Measurements from ENCODE around the gene ANKMY2. TPM values are rescaled to one million over a fixed set of nuclear protein-coding genes. Genes with fewer than 3 reads are reported as not detected.
A peak's percentile ranks its signal among the peaks of the same experiment; 100 is the strongest.
"Not testable (repeated sequence)": the region's sequence is repeated elsewhere in the genome, so short reads cannot be mapped to it uniquely, and the experiment has no call there.

The ANKMY2 gene
- total RNA-seq, 1 donor from 2014 or later, result 8.7 TPM

DNA sequence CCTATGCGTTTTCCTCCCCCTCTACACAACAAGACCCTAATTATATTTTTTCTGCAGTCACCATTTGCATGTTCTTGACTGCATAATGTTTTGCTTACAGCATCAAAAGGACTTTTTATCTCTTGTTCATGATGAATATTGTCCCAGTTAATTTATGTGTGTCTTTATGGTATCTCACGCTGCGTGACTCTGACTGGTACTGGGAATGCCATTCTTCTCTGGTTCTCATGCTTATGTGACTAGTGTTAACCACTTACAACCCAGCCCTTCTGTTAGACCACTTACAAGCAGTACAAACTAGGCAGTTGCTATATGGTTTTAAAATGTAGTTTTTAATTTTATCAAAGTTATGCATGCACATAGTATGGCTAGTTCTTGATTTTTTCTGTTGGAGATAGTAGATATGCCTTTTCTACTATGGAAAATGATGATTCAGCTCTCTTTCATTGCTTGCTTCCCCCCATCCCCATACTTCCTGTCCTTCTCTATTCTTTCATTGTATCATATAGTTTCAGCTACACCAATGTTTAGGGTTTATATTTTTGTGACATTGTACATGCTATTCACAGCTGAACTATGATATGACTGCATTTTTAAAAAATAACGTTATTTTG is 25.3 kb upstream of the ANKMY2 start:
- DNase-seq (ENCODE audit: low spot score), result no peak
- peaks cover 6% of the 10 kb centered on the region for H3K9me3 Mint-ChIP-seq
- no peak overlapping the region for H3K27ac Mint-ChIP-seq
- no peaks in the 10 kb centered on the region for H3K27me3 Mint-ChIP-seq (ENCODE audit: low read depth)
- peaks cover 18% of the 10 kb centered on the region for H3K4me1 Mint-ChIP-seq (ENCODE audit: low read depth)
- H3K4me3 Mint-ChIP-seq (ENCODE audit: low read depth), result no peak overlapping the region
- intact Hi-C loops (cut with micrococcal nuclease), result no loop called here
- H3K36me3 Mint-ChIP-seq (ENCODE audit: low read depth), result peaks cover 72% of the 10 kb centered on the region

DNA sequence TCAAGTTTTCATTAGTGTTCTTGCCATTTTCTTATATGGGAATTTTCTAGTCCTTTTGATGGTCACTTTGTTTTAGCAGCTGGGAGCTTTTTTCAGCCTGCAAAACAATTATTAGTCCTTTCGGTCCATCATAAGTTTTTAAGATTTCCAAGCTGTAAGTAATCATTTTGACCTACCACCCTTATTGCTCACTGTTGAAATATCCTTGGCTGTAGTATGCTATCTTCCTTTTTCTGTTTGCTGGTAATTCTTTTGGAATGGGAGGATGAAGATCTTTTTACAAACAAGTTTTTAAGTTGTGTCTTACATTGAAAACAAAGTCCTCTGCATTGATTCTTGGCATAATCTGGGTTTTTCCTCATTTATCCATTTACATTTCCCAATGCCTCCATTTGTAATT is 24.5 kb upstream of the ANKMY2 start:
- no peak for DNase-seq (ENCODE audit: low spot score)
- no peaks in the 10 kb centered on the region for H3K27me3 Mint-ChIP-seq (ENCODE audit: low read depth)
- peaks cover 20% of the 10 kb centered on the region for H3K4me1 Mint-ChIP-seq (ENCODE audit: low read depth)
- intact Hi-C loops (cut with micrococcal nuclease), result no loop called here
- H3K9me3 Mint-ChIP-seq, result peaks cover 6% of the 10 kb centered on the region
- no peak overlapping the region for H3K4me3 Mint-ChIP-seq (ENCODE audit: low read depth)
- no peak overlapping the region for H3K27ac Mint-ChIP-seq
- H3K36me3 Mint-ChIP-seq (ENCODE audit: low read depth), result peaks cover 71% of the 10 kb centered on the region

GRCh38 chr7:16669581-16669980 is 24.0 kb upstream of the ANKMY2 start:
- H3K9me3 Mint-ChIP-seq, result peaks cover 6% of the 10 kb centered on the region
- intact Hi-C loops (cut with micrococcal nuclease), result no loop called here

GRCh38 chr7:16668978-16669377 is 23.4 kb upstream of the ANKMY2 start:
- Mint-ChIP-seq H3K9me3 (peaks cover 6% of the 10 kb centered on the region), H3K27me3 (ENCODE audit: low read depth) (no peaks in the 10 kb centered on the region), H3K4me3 (ENCODE audit: low read depth) (no peak overlapping the region), H3K36me3 (ENCODE audit: low read depth) (peaks cover 75% of the 10 kb centered on the region), H3K4me1 (ENCODE audit: low read depth) (peaks cover 20% of the 10 kb centered on the region), H3K27ac (no peak overlapping the region)
- no peak for DNase-seq (ENCODE audit: low spot score)
- intact Hi-C loops (cut with micrococcal nuclease), result no loop called here

More at GRCh38 chr7:16669581-16669980, 24.0 kb upstream of the ANKMY2 start:
- Mint-ChIP-seq H3K27me3 (ENCODE audit: low read depth) (no peaks in the 10 kb centered on the region), H3K27ac (no peak overlapping the region), H3K4me3 (ENCODE audit: low read depth) (no peak overlapping the region), H3K36me3 (ENCODE audit: low read depth) (peaks cover 70% of the 10 kb centered on the region), H3K4me1 (ENCODE audit: low read depth) (peaks cover 20% of the 10 kb centered on the region)
- DNase-seq (ENCODE audit: low spot score), result no peak

DNA sequence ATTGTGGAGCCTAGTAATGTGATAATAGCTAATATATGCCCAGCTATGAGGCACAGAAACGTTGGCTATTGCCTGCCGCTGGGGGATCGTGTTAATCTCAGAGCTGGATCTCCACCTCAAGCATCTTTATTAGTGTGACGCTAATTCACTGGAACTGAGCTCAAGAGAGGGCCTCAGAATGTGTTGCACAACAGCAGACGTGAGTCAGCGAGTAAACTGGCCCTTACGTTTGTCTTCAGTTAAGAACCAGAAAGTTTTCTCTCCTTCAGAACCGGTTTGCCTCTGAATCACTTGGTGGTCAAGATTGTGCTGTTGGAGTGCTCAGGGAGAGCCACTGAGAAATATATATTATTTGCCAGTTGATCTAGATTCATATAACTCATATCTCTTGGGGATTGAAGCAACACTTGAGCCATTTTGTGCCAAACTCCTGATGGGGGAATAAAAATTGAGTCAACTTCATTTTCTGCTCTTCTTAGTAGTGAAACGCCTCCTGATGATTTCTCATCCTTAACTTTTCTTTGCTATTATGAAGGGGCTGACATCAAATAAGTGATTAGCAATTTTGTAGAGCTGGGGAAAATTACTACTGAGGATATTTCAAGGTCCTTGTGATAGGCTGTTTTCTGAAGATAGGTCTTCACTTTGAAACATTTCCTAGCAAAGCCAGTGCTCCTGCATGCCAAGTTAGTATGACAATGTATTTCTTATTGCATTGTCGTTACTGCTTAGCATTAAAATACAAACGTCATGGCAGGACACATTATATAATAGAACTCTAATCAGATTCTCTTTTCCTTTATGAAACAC is 22.7 kb upstream of the ANKMY2 start:
- Mint-ChIP-seq H3K36me3 (ENCODE audit: low read depth) (peaks cover 75% of the 10 kb centered on the region), H3K4me1 (ENCODE audit: low read depth) (peaks cover 20% of the 10 kb centered on the region), H3K27ac (peak overlapping the region; percentile 46), H3K27me3 (ENCODE audit: low read depth) (no peaks in the 10 kb centered on the region), H3K9me3 (peaks cover 6% of the 10 kb centered on the region), H3K4me3 (ENCODE audit: low read depth) (no peak overlapping the region)
- DNase-seq (ENCODE audit: low spot score), result no peak
- intact Hi-C loops (cut with micrococcal nuclease), result no loop called here

GRCh38 chr7:16667355-16667754 is 21.8 kb upstream of the ANKMY2 start:
- intact Hi-C loops (cut with micrococcal nuclease), result no loop called here
- Mint-ChIP-seq H3K9me3 (peaks cover 3% of the 10 kb centered on the region), H3K4me1 (ENCODE audit: low read depth) (peaks cover 23% of the 10 kb centered on the region), H3K27me3 (ENCODE audit: low read depth) (no peaks in the 10 kb centered on the region), H3K27ac (no peak overlapping the region), H3K4me3 (ENCODE audit: low read depth) (no peak overlapping the region), H3K36me3 (ENCODE audit: low read depth) (peaks cover 68% of the 10 kb centered on the region)
- DNase-seq (ENCODE audit: low spot score), result no peak

GRCh38 chr7:16661924-16662323 is 16.4 kb upstream of the ANKMY2 start:
- Mint-ChIP-seq H3K27me3 (ENCODE audit: low read depth) (no peaks in the 10 kb centered on the region), H3K4me3 (ENCODE audit: low read depth) (no peak overlapping the region), H3K9me3 (no peaks in the 10 kb centered on the region), H3K4me1 (ENCODE audit: low read depth) (peaks cover 21% of the 10 kb centered on the region), H3K27ac (no peak overlapping the region), H3K36me3 (ENCODE audit: low read depth) (peaks cover 28% of the 10 kb centered on the region)
- intact Hi-C loops (cut with micrococcal nuclease), result loop anchor here (2.0 kb wide), 1 partner anchor 13 kb away; no protein-coding TSS in a partner anchor
- no peak for DNase-seq (ENCODE audit: low spot score)

- H3K27ac Mint-ChIP-seq, result no peak overlapping the region
- H3K4me3 Mint-ChIP-seq (ENCODE audit: low read depth), result no peak overlapping the region
Observed at GRCh38 chr7:16660702-16661464, 15.3 kb upstream of the ANKMY2 start.

GRCh38 chr7:16659854-16660497 is 14.4 kb upstream of the ANKMY2 start:
- H3K9me3 Mint-ChIP-seq; H3K27me3 Mint-ChIP-seq (ENCODE audit: low read depth); H3K27ac Mint-ChIP-seq; H3K4me3 Mint-ChIP-seq (ENCODE audit: low read depth); DNase-seq (ENCODE audit: low spot score); intact Hi-C loops (cut with micrococcal nuclease): not testable (repeated sequence)
- Mint-ChIP-seq H3K4me1 (ENCODE audit: low read depth) (peaks cover 22% of the 10 kb centered on the region), H3K36me3 (ENCODE audit: low read depth) (peaks cover 24% of the 10 kb centered on the region)

More at GRCh38 chr7:16660702-16661464, 15.3 kb upstream of the ANKMY2 start:
- H3K9me3 Mint-ChIP-seq, result no peaks in the 10 kb centered on the region
- intact Hi-C loops (cut with micrococcal nuclease), result no loop called here
- H3K27me3 Mint-ChIP-seq (ENCODE audit: low read depth), result no peaks in the 10 kb centered on the region
- peaks cover 21% of the 10 kb centered on the region for H3K4me1 Mint-ChIP-seq (ENCODE audit: low read depth)
- DNase-seq (ENCODE audit: low spot score), result no peak
- H3K36me3 Mint-ChIP-seq (ENCODE audit: low read depth), result peaks cover 27% of the 10 kb centered on the region

DNA sequence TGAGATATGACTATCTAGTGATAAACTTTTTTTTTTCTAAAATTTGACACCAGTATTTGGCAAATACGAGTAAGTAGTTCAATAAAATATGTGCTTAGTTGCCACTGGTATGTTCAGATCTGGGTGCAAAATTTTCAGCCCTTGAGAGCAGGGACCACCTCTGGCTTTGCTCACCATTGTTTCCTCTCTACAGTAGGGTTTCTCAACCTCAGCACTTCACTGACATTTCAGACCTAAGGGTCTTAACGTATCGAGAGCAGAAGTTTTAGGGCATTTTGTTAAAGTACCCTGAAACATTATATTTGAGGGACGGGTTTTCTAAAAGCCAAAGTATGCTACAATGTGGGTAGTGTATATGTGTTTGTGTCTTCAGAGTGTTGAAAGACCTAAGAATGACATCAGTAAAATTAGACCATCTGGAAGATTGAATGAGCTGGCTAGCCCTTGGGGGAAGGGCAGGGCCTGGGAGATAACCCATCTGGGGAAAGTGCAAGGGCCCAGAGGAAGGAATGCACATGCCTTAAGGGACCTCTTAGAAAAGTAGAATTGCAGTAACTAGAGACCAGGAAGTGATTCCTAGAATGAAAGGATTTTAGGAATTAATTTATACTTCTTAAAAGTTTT is 12.2 kb upstream of the ANKMY2 start:
- no peaks in the 10 kb centered on the region for H3K9me3 Mint-ChIP-seq
- no peak overlapping the region for H3K27ac Mint-ChIP-seq
- peaks cover 22% of the 10 kb centered on the region for H3K36me3 Mint-ChIP-seq (ENCODE audit: low read depth)
- intact Hi-C loops (cut with micrococcal nuclease), result no loop called here
- H3K4me1 Mint-ChIP-seq (ENCODE audit: low read depth), result peaks cover 29% of the 10 kb centered on the region
- DNase-seq (ENCODE audit: low spot score), result no peak
- H3K4me3 Mint-ChIP-seq (ENCODE audit: low read depth), result no peak overlapping the region
- H3K27me3 Mint-ChIP-seq (ENCODE audit: low read depth), result no peaks in the 10 kb centered on the region

DNA sequence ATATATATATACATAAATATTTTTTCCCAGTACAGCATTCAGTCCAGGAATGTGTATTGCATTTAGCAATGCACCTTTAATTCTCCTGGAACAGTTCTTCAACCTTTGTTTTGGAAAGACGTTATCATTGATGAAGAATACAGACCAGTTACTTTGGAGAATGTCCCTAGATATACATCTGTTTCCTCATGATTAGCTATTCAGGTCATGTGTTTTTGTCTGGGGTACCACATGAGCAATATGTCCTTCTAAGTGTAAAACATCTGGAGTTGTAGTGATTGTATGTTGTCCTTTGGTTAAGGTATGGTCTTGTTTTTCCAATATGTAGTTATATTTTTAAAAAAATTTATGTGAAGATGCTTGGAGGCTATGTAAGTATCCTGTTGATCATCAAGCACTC is 10.6 kb upstream of the ANKMY2 start:
- H3K4me1 Mint-ChIP-seq (ENCODE audit: low read depth), result peaks cover 34% of the 10 kb centered on the region
- peaks cover 22% of the 10 kb centered on the region for H3K36me3 Mint-ChIP-seq (ENCODE audit: low read depth)
- no peak overlapping the region for H3K27ac Mint-ChIP-seq
- no peak for DNase-seq (ENCODE audit: low spot score)
- no peaks in the 10 kb centered on the region for H3K9me3 Mint-ChIP-seq
- intact Hi-C loops (cut with micrococcal nuclease), result no loop called here
- no peaks in the 10 kb centered on the region for H3K27me3 Mint-ChIP-seq (ENCODE audit: low read depth)
- H3K4me3 Mint-ChIP-seq (ENCODE audit: low read depth), result no peak overlapping the region

DNA sequence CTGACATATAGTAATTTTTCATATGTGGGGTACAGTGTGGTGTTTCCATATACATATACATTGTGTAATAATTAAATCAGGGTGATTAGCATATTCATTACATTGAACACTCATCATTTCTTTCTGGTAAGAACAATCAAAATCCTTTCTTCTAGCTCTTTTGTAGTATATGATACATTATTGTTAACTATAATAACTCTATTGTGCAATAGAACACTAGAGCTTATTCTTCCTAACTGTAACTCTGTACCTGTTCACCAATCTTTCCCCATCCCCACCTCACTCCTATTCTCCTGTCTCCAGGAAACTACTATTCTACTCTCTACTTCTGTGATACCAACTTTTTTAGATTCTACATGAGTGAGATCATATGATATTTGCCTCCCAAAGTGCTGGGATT is 9.8 kb upstream of the ANKMY2 start:
- H3K4me3 Mint-ChIP-seq (ENCODE audit: low read depth), result no peak overlapping the region
- peaks cover 30% of the 10 kb centered on the region for H3K4me1 Mint-ChIP-seq (ENCODE audit: low read depth)
- no peaks in the 10 kb centered on the region for H3K9me3 Mint-ChIP-seq
- no peaks in the 10 kb centered on the region for H3K27me3 Mint-ChIP-seq (ENCODE audit: low read depth)
- peaks cover 22% of the 10 kb centered on the region for H3K36me3 Mint-ChIP-seq (ENCODE audit: low read depth)
- H3K27ac Mint-ChIP-seq, result no peak overlapping the region
- DNase-seq (ENCODE audit: low spot score), result no peak
- intact Hi-C loops (cut with micrococcal nuclease), result no loop called here
